Heart left ventricle (tissue), 13 donors: Measurements from ENCODE around the gene DEXI.

Source experiments
- CTCF ChIP-seq, 12 donors: fragments of 200-600 bp; sonication (generic) in 4 of 12; IDR thresholded peaks; one replicate each; pipeline versions ENCODE4 v1.5.0 to v1.8.0; 2018 to 2022; ENCODE audit warnings: antibody characterized with exemption in 12 of 12, mild to moderate bottlenecking in 5 of 12
- POLR2A ChIP-seq, 2 donors: fragments of 450-650 bp; IDR thresholded peaks; one replicate each; pipeline ENCODE4 v1.6.1; 2017; ENCODE audit warnings: antibody characterized with exemption in 2 of 2, mild to moderate bottlenecking in 2 of 2, moderate library complexity in 2 of 2
- donor health status: ischemic (EF 13 %, LVEDD 7.1; RV severe dilation, severe dysfunction).
- donor health status: DM: no; HTN: yes; CAD: no.
- donor health status: DM: no; HTN: no; CAD: no.
- donor health status: ischemic (EF 25% LVEDD 6.9; RV normal size, moderate dysfunction).
- donor health status: ischemic (EF 25% LVEDD 5.7; RV mildly dilated, moderate dysfunction).
- donor health status: ischemic (EF 35%, LVEDD 5.7; RV mildly dilated, moderate dysfunction).
- donor health status: nonischemic (EF 11% LVEDD 7.7; RV severe dilation, severe dysfunction).
- donor health status: DM: yes; HTN: yes; CAD: no.
- donor health status: PGD.
- donor health status: ischemic (EF 29% LVEDD 5.4; RV normal size, mild dysfunction).
- donor health status: nonischemic (EF 23%, LVEDD 6.1; RV moderate dilation, normal function).

- no peak for TF ChIP-seq CTCF (IDR thresholded peaks at IDR 0.05)
- no peak for TF ChIP-seq POLR2A (IDR thresholded peaks at IDR 0.05)
Observed at GRCh38 chr16:10982465-10983150, 40.3 kb upstream of the DEXI start.
